HG03066 (cell line): ENCODE measurements around the gene PAPOLG.

Experiments used
- ATAC-seq: cut with Tn5 transposase; IDR thresholded peaks from one replicate; pipeline ENCODE4 v1.9.1; 2021; ENCODE audit warnings: low read depth; ENCODE audit not compliant: unreplicated experiment

PAPOLG gene

GRCh38 chr2:60756097-60757087 is at the start of gene PAPOLG:
Gene PAPOLG (plus strand): TSS chr2:60756268. CDS start chr2:60756479, 211 bp downstream.
- peak; percentile 98 for ATAC-seq

- no peak for ATAC-seq
Measured at GRCh38 chr2:60707750-60708371, 48.2 kb upstream of the PAPOLG start.

- ATAC-seq, result no peak
Measured at GRCh38 chr2:60708630-60709320, 47.3 kb upstream of the PAPOLG start.

DNA sequence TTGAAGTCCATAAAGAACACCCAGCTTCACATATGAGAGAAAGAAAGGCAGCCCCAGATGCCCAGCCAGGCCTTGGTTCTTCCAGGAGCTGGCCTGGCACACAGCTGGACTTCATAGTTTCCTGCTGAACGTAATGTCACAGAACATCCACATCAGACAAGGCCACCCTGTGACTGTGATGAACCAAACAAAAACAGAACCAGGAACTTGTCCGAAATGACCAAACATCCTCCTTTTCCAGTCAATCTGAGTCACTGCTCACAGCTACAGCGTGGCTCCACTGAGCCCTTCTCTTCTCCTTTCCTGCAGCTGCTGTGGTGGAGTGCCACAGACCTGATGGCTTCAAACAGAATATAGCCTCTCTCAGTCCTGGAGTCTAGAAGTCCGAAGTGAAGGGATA is 45.4 kb upstream of the PAPOLG start:
- no peak for ATAC-seq

DNA sequence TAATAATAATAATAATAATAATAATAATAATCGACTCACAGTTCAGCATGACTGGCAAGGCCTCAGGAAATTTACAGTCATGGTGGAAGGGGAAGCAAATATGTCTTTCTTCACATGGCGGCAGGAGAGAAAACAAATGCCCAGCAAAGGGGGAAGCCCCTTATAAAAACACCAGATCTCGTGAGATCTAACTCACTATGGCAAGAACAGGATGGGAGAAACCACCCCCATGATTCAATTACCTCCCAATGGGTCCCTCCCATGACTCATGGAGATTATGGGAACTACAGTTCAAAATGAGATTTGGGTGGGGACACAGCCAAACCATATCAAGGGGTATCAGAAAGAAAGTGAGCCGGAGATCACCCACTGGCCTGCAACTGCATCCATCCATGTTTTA is 40.5 kb upstream of the PAPOLG start:
- ATAC-seq, result no peak

DNA sequence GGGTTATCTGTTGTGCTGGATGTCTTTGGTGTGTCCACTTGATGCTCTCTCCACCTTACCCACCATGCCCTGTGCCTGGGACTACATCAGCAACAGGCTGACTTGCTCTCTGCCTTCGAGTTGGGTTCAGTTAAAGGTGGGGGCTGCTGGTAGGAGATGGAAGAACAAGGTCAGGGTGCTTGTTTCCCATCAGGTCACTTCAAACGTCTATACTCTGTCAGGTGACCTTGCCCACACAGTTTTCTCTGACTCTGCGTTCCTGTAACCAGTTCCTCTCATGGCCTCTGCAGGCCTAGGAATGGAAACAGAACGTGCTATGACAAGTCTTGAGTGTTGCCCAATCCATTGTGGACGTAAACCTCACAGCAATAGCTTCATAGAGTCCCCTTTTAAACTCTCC is 38.4 kb upstream of the PAPOLG start:
- ATAC-seq, result no peak

DNA sequence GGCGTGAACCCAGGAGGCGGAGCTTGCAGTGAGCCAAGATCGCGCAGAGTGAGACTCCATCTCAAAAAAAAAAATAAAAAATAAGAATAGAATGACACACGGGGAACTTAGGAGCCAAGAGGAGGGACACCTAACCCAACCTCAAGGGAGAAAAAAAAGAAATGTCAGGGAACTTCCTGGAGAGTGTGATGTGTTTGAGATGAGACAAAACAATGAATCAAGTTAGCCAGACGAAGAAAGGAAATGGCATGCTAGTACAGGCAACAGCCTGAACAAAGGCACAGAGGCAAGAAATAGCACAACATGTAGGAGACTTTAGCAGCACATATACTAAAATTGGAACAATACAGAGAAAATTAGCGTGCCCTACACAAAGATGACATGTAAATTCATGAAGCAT is 36.7 kb upstream of the PAPOLG start:
- ATAC-seq, result no peak

DNA sequence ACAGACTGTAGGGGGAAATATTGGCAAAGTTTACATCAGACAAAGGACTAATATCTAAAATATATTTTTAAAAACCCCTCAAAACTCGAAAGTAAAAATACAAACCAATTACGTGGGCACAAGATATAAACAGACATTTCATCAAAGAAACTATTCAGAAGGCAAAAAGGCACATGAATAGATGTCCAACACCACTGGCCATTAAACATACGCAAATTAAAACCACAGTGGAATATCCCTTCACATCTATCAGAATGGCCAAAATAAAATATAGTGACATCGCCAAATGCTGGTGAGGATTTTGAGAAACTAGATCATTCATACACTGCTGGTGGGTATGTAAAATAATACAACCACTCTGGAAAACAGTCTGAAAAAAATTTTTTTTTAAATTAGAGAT is 30.6 kb upstream of the PAPOLG start:
- ATAC-seq, result no peak

DNA sequence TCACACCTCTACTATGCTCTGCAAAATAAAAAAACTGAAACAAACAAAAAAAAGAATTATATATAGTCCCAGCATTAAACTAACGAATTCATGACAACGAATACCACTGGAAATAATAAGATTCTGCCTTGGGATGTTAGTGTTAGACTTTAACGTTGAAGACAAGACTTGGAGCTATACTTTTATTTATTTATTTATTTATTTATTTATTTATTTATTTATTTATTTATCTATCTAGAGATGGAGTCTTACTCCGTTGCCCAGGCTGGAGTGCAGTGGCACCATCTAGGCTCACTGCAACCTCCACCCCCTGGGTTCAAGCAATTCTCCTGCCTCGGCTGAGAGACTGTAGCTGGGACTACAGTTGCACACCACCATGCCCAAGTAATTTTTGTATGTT is 27.2 kb upstream of the PAPOLG start:
- no peak for ATAC-seq

DNA sequence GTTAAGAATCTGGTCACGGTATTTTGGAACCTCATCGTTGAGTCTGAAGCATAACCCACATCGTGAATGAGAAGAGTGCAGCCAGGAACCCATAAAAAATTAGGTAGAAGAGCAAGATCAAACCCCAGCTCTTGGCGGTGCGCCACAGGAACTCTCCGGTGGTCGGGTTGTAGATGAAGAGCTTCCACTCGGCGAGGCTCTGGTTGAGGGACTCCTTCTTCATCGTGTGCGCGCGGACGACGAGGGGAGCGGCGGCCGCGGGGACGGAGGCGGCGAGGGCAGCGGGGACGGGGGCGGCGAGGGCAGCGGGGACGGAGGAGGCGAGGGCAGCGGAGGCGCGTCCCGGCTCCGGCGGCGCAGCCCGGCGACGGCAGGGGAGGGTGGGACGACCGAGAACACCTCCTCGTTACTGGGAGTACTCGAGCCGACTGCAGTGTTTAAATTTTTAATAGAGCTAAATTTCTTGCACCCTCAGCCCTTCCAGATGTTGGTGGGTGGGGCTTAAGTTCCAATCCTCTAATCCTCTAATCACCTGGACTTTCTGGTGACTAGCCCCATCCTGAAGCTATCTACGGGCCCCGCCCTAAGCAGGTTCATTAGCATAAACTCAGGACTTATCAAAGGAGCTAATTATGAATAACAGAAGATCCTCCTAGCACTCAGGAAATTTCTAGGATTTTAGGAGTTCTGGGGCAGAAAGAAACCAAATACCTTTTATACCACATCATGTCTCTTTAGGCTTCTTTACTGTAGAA is 20.4 kb upstream of the PAPOLG start:
- no peak for ATAC-seq

DNA sequence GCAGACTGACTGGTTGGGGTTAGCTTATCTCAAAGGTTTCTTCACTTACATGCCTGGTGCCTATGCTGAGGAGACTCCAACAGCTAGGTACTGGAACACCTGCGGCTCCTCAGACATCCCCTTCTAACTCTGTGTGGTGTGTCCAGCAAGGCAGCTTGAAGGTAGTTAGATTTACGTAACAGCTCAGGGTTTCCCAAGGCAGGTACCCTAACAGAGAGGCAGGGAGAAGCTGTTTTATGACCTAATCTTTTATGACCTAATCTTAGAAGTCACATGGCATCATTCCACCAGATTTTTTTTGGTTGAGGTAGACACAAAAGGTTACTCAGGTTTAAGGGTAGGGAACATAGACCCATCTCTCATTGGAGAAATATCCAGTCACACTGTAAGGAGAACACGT is 17.4 kb upstream of the PAPOLG start:
- no peak for ATAC-seq

DNA sequence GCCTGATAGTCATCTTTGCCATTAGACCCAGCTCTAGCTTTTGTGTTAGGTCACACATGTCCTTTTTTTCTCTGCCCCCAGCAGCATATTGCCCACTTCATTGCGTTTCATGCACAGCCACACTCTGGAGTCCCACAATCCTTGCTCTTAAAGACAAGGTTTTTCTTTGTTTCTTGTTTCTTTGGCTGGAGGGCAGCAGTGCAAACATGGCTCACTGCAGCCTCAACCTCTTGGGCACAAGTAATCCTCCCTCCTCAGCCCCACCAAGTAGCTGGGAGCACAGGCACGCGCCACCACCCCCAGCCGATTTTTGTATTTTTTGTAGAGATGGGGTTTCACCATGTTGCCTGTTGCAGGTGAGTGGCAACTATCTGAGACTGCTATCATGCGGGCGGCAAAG is 16.9 kb upstream of the PAPOLG start:
- ATAC-seq, result no peak

GRCh38 chr2:60741576-60741975 is 14.5 kb upstream of the PAPOLG start:
- no peak for ATAC-seq

DNA sequence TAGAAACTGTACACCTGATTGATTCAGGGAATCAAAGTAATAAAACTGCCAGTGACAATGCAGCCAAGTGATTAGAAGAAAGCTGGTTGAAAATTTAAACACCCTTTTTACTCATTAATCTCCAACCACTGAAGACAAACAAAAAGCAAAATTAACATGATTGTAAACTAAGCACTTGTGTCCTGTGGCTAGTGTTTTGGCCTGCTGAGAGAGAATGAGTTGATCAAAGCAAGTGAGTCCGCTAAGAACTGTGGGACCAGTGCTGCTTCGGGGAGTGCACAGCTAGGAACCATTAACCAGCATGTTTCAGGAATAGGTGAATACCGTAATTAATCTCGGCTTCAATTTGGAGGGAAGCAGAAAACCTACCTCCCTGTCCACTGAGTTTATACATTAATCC is 13.6 kb upstream of the PAPOLG start:
- ATAC-seq, result no peak

DNA sequence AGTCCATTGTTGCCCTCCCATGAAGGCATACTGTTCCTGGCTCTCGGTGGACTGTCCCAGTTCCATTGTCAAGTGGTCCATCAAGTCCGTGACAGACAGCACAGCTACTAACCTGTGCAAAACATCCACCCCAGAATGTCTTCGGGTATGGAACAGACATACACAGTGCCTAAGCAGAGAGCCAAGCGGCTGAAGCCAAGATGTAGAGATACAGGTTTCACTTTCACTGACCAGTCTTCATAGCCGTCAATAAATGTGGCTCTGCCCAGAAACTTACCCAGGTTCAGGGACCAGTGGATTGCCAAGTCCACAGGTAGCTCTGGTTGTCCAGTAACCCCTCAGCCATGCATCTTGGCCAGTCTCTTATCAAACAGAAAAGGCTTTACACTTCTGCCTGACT is 10.7 kb upstream of the PAPOLG start:
- ATAC-seq, result no peak

GRCh38 chr2:60745761-60746160 is 10.3 kb upstream of the PAPOLG start:
- no peak for ATAC-seq

GRCh38 chr2:60746318-60746717 is 9.8 kb upstream of the PAPOLG start:
- no peak for ATAC-seq

DNA sequence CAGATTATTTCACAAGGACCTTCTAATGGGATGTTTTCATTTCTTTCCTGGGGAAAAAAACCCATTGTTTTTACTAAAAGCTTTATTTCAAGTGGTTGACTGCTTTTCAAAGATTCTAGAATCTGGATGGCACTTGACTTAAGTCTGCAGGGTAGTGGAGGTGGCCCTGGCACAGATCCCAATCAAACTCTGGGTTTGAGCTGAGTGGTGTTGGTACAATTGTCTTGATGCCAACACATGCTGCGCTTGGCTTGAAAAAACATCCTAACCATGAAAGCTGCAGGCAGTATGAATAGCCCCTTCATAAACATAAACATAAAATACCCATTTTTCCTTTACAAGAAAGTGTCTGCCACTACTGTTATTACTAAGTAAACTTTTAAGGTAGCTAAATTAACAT is 3.6 kb downstream of the PAPOLG start:
- no peak for ATAC-seq

DNA sequence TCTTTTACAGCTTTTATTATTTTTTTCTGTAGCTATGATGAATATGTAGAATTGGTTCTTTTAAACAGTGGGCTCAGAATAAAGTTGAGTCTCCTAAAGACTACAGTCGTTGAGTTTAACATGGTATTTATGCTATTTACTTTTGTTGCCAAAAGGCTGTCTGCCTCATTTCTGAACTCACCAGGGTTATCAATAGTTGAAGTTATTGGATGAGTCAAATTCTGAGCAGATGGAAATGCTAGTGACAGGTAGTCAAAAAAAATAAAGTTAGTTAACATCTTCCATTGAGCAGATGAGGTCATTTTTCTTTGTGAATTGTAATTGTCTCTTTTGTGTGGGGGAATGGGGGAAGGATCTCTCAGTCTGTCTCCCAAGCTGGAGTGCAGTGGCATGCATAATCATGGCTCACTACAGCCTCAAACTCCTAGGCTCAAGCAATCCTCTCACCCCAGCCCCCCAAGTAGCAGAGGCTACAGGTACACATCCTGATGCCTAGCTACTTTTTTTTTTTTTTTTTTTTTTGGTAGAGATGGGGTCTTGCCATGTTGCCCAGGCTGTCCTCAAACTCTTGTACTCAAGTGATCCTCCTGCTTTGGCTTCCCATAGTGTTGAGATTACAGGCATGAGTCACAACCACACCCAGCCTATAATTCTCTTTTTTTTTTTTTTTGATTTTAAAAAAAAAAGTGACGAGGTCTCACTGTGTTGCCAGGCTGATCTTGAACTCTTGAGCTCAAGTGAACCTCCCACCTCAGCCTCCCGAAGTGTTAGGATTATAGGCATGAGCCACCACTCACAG is 8.9 kb downstream of the PAPOLG start:
- ATAC-seq, result no peak

- ATAC-seq, result no peak
Measured at GRCh38 chr2:60766283-60766682, 10.2 kb downstream of the PAPOLG start.
